K562 (cell line): Measurements from ENCODE around the gene ANXA2. TPM values are rescaled to one million over a fixed set of nuclear protein-coding genes. Genes with fewer than 3 reads are reported as not detected.

Experiments
- COPS2 ChIP-seq: fragments of 450-650 bp; conservative IDR thresholded peaks from 2 replicates; pipeline ENCODE4 v1.6.1; 2016; ENCODE audit warnings: mild to moderate bottlenecking, moderate library complexity
- E2F3 ChIP-seq: fragments of 250-450 bp; sonication (Bioruptor Pico); IDR thresholded peaks from 2 replicates; pipeline ENCODE4 v1.4.0; 2020; ENCODE audit warnings: mild to moderate bottlenecking
- JUND ChIP-seq, 2 experiments: IDR thresholded peaks; 2 replicates in 1 of 2; 3 replicates in 1 of 2; pipeline ENCODE4 v1.6.1; 2011; ENCODE audit warnings: borderline replicate concordance in 2 of 2, low read depth in 2 of 2, low read length in 2 of 2, improper control_type of control experiment in 1 of 2, missing biosample characterization in 1 of 2, missing genetic modification characterization in 1 of 2, missing genetic modification reagents in 1 of 2
- NONO ChIP-seq, 2 experiments: fragments of 200-400 bp in 1 of 2; fragments of 450-650 bp in 1 of 2; formaldehyde crosslinking in 1 of 2; IDR thresholded peaks; 2 replicates each; pipeline ENCODE4 v1.6.1; 2017; ENCODE audit warnings: low read depth in 2 of 2, mild to moderate bottlenecking in 2 of 2, moderate library complexity in 2 of 2, low read length in 1 of 2
- ZNF584 ChIP-seq: fragments of 200-800 bp; sonication (Bioruptor generic); IDR thresholded peaks from 2 replicates; pipeline ENCODE4 v1.6.1; 2016; ENCODE audit warnings: low read depth, mild to moderate bottlenecking, missing genetic modification characterization, missing compliant biosample characterization
- ZNF76 ChIP-seq: fragments of 250-450 bp; sonication (Bioruptor Pico); IDR thresholded peaks from 2 replicates; pipeline ENCODE4 v1.4.0; 2020; ENCODE audit warnings: mild to moderate bottlenecking, moderate library complexity, borderline replicate concordance
- polyA plus RNA-seq, 8 experiments: library from polyadenylated mRNA; depleted of rRNA in 4 of 8; stranded (reverse) in 5 of 8; unstranded in 3 of 8; fragments of >200 nt; fragmentation: Nextera tagmentation in 2 of 8; fragmentation: Illumina TruSeq in 1 of 8; extraction: Ambion mirVana in 2 of 8; extraction: Trizol in 1 of 8; gene quantifications; 2 replicates each; pipeline versions ENCODE4 v1.2.1 to v1.2.3, GENCODE V29; 2011 to 2014; ENCODE audit warnings: inconsistent platforms in 1 of 8, missing spikeins in 1 of 8
- total RNA-seq, 7 experiments: library from RNA; depleted of rRNA in 6 of 7; stranded (reverse); fragments of >200 nt in 6 of 7; fragmentation: Illumina TruSeq in 2 of 7; extraction: Trizol in 2 of 7; gene quantifications; 2 replicates each; pipeline versions ENCODE4 v1.2.1 to v1.2.3, GENCODE V29; 2011 to 2021; ENCODE audit warnings: low replicate concordance in 1 of 7
- TF ChIP-seq, protein P1 (sequence below), 2 experiments: fragments of 450-650 bp; IDR thresholded peaks; 2 replicates each; pipeline ENCODE4 v1.6.1; 2018; ENCODE audit warnings: mild to moderate bottlenecking in 2 of 2, low read depth in 1 of 2; ENCODE audit not compliant: partially characterized antibody in 2 of 2

ANXA2 gene
- total and polyA plus RNA-seq, 9 of the 15 experiments (the other 6 are each of a cell fraction or from before 2014, with no cell fraction given) = 301 to 1,102 (median 452) TPM

DNA sequence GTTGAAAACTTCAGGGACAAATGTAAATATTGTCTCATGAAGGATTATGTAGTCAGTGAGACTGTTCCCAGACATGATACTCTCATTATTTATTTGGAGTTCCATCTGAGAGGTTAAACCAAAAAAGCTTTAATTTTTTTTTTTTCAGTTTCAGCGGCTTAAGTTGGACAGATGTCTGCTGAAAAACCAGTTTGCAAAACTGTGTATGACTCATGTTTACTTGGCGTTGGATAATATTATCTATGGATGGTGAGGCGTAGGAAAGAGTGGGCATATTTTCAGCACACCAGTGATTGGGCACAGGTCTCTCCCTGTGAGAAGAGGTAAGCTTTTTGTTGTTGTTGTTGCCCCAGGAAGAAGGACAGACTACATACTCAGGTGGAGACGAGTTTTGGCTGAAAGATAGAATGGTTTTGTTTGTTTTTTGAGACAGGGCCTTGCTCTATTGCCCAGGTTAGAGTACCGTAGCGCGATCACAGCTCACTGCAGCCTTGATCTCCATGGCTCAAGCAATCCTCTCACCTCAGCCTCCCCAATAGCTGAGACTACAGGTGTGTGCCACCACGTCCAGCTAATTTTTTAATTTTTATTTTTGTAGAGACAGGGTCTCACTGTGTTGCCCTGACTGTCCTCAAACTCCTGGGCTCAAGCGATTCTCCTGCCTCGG lies 16.4 kb upstream of the ANXA2 start (continued):
- TF ChIP-seq, protein P1, sequence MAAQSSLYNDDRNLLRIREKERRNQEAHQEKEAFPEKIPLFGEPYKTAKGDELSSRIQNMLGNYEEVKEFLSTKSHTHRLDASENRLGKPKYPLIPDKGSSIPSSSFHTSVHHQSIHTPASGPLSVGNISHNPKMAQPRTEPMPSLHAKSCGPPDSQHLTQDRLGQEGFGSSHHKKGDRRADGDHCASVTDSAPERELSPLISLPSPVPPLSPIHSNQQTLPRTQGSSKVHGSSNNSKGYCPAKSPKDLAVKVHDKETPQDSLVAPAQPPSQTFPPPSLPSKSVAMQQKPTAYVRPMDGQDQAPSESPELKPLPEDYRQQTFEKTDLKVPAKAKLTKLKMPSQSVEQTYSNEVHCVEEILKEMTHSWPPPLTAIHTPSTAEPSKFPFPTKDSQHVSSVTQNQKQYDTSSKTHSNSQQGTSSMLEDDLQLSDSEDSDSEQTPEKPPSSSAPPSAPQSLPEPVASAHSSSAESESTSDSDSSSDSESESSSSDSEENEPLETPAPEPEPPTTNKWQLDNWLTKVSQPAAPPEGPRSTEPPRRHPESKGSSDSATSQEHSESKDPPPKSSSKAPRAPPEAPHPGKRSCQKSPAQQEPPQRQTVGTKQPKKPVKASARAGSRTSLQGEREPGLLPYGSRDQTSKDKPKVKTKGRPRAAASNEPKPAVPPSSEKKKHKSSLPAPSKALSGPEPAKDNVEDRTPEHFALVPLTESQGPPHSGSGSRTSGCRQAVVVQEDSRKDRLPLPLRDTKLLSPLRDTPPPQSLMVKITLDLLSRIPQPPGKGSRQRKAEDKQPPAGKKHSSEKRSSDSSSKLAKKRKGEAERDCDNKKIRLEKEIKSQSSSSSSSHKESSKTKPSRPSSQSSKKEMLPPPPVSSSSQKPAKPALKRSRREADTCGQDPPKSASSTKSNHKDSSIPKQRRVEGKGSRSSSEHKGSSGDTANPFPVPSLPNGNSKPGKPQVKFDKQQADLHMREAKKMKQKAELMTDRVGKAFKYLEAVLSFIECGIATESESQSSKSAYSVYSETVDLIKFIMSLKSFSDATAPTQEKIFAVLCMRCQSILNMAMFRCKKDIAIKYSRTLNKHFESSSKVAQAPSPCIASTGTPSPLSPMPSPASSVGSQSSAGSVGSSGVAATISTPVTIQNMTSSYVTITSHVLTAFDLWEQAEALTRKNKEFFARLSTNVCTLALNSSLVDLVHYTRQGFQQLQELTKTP (IDR thresholded peaks at IDR 0.05; ENCODE audit: low read depth in 1 of 2, partially characterized antibody in 2 of 2) = no peak
- TF ChIP-seq COPS2 (no peak), ZNF76 (CRISPR knock-in tag) (no peak), ZNF584 (no peak), E2F3 (CRISPR knock-in tag) (no peak), JUND (IDR thresholded peaks at IDR 0.05; ENCODE audit: borderline replicate concordance, low read depth, low read length) (0 out of 2 replicates have a peak, but pooled peaks have one; percentile 13), JUND (tag; IDR thresholded peaks at IDR 0.05; ENCODE audit: borderline replicate concordance, low read depth, low read length) (no peak), NONO (IDR thresholded peaks at IDR 0.05; ENCODE audit: low read depth in 2 of 2, low read length in 1 of 2) (no peak)
